GM19324 (cell line): ENCODE measurements around the gene DNMT1.
"Not testable (repeated sequence)": the region's sequence is repeated elsewhere in the genome, so short reads cannot be mapped to it uniquely, and the experiment has no call there.

ENCODE experiments used
- ATAC-seq: cut with Tn5 transposase; IDR thresholded peaks from one replicate; pipeline ENCODE4 v1.9.1; 2021; ENCODE audit warnings: mild to moderate bottlenecking, moderate library complexity; ENCODE audit not compliant: unreplicated experiment, low FRiP score

Gene DNMT1

GRCh38 chr19:10187315-10187714 lies 7.4 kb downstream of the DNMT1 start:
- ATAC-seq: no peak

GRCh38 chr19:10184636-10185035 lies 10.1 kb downstream of the DNMT1 start:
- no peak for ATAC-seq

GRCh38 chr19:10183926-10184325 lies 10.8 kb downstream of the DNMT1 start:
- ATAC-seq: no peak

- ATAC-seq: no peak
Measured at GRCh38 chr19:10182847-10183246, 11.9 kb downstream of the DNMT1 start.

GRCh38 chr19:10182076-10182475 lies 12.7 kb downstream of the DNMT1 start:
- ATAC-seq: no peak

GRCh38 chr19:10180459-10180858 lies 14.3 kb downstream of the DNMT1 start:
- ATAC-seq: no peak

- ATAC-seq: not testable (repeated sequence)
Measured at GRCh38 chr19:10180024-10180423, 14.7 kb downstream of the DNMT1 start.

- ATAC-seq: no peak
Measured at GRCh38 chr19:10173527-10173926, 21.2 kb downstream of the DNMT1 start.

GRCh38 chr19:10168386-10168948 lies 26.3 kb downstream of the DNMT1 start:
- no peak for ATAC-seq

- no peak for ATAC-seq
Measured at GRCh38 chr19:10167459-10167858, 27.3 kb downstream of the DNMT1 start.

GRCh38 chr19:10166501-10166900 lies 28.3 kb downstream of the DNMT1 start:
- not testable (repeated sequence) for ATAC-seq

- no peak for ATAC-seq
Measured at GRCh38 chr19:10166046-10166445, 28.7 kb downstream of the DNMT1 start.

- no peak for ATAC-seq
Measured at GRCh38 chr19:10163536-10163935, 31.2 kb downstream of the DNMT1 start.

- ATAC-seq: no peak
Measured at GRCh38 chr19:10159610-10160009, 35.1 kb downstream of the DNMT1 start.

GRCh38 chr19:10158485-10158884 lies 36.3 kb downstream of the DNMT1 start:
- ATAC-seq: no peak

GRCh38 chr19:10158071-10158470 lies 36.7 kb downstream of the DNMT1 start:
- ATAC-seq: no peak

GRCh38 chr19:10155839-10156238 lies 38.9 kb downstream of the DNMT1 start:
- ATAC-seq: no peak

- no peak for ATAC-seq
Measured at GRCh38 chr19:10152100-10152499, 42.7 kb downstream of the DNMT1 start.

- no peak for ATAC-seq
Measured at GRCh38 chr19:10151521-10151920, 43.2 kb downstream of the DNMT1 start.

- ATAC-seq: no peak
Measured at GRCh38 chr19:10149427-10149826, 45.3 kb downstream of the DNMT1 start.

GRCh38 chr19:10146142-10146541 lies 48.6 kb downstream of the DNMT1 start:
- ATAC-seq: no peak

- no peak for ATAC-seq
Measured at GRCh38 chr19:10145031-10145430, 49.7 kb downstream of the DNMT1 start.

- ATAC-seq: no peak
Measured at GRCh38 chr19:10144361-10144760, 50.4 kb downstream of the DNMT1 start.
